Measurements from ENCODE around the gene LRMDA. TPM values are rescaled to one million over a fixed set of nuclear protein-coding genes. Genes with fewer than 3 reads are reported as not detected.

Gene LRMDA
- total RNA-seq, 1 donor from 2014 or later: 29.9 TPM

- no peaks in the 10 kb centered on the region for H3K27me3 ChIP-seq (ENCODE audit: low read depth)
- intact Hi-C loops (cut with DNase I): no loop called here
- H3K4me1 ChIP-seq: peaks cover 19% of the 10 kb centered on the region
- TF ChIP-seq, protein P1, sequence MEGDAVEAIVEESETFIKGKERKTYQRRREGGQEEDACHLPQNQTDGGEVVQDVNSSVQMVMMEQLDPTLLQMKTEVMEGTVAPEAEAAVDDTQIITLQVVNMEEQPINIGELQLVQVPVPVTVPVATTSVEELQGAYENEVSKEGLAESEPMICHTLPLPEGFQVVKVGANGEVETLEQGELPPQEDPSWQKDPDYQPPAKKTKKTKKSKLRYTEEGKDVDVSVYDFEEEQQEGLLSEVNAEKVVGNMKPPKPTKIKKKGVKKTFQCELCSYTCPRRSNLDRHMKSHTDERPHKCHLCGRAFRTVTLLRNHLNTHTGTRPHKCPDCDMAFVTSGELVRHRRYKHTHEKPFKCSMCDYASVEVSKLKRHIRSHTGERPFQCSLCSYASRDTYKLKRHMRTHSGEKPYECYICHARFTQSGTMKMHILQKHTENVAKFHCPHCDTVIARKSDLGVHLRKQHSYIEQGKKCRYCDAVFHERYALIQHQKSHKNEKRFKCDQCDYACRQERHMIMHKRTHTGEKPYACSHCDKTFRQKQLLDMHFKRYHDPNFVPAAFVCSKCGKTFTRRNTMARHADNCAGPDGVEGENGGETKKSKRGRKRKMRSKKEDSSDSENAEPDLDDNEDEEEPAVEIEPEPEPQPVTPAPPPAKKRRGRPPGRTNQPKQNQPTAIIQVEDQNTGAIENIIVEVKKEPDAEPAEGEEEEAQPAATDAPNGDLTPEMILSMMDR (IDR thresholded peaks at IDR 0.05): no peak
- peak; percentile 38 to 68 for ATAC-seq
- no peaks in the 10 kb centered on the region for H3K9me3 ChIP-seq
- H3K36me3 ChIP-seq: no peaks in the 10 kb centered on the region
- DNase-seq: no peak
- H3K27ac ChIP-seq: peak overlapping the region; percentile 15
- H3K4me3 ChIP-seq: no peak overlapping the region
Measured at GRCh38 chr10:75663947-75664664, 232.7 kb downstream of the LRMDA start.

DNA sequence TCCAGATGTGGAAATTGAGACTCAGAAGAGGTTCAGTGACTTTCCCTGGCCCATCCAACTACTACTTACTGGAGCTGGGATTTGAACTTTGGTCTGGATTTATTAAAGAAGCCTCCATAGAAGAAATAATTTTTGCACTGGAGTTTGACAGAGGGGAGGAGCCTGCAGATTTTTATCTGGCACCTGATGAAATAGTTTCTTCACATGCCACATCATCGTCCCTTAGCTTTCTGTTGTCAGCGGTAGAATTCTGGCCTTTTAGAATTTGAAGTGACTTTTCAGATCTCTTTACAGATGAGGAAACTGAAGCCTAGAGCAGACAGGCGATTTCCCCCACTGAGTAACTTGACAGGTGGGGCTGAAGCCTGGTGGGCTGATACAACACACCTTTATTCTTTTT is 233.5 kb downstream of the LRMDA start:
- DNase-seq (no peak), ATAC-seq (no peak)
- H3K27me3 ChIP-seq (ENCODE audit: low read depth): no peaks in the 10 kb centered on the region
- no peaks in the 10 kb centered on the region for H3K36me3 ChIP-seq
- intact Hi-C loops (cut with DNase I): no loop called here
- H3K4me3 ChIP-seq: no peak overlapping the region
- H3K9me3 ChIP-seq: no peaks in the 10 kb centered on the region
- H3K27ac ChIP-seq: no peak overlapping the region
- TF ChIP-seq, protein P1 (IDR thresholded peaks at IDR 0.05): no peak
- peaks cover 14% of the 10 kb centered on the region for H3K4me1 ChIP-seq

DNA sequence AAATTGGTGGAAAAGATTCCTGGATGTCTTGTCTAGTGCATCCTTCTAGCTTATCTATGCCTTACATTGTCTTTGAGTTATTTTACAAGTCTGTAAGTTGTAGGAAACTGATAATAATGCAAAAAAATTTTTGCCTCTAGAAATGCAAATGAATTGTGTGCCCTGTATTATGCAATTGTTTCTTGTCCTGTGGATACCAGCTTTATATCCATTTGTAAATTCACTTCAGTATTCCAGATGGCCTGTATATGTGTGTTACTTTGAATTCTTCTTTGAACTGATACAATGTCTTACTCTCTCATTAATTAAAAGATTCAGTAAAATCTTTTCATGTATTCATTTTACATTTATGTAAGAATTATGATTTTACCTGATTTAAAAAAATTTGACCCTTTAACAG is 234.3 kb downstream of the LRMDA start:
- no peak overlapping the region for H3K4me3 ChIP-seq
- intact Hi-C loops (cut with DNase I): no loop called here

DNA sequence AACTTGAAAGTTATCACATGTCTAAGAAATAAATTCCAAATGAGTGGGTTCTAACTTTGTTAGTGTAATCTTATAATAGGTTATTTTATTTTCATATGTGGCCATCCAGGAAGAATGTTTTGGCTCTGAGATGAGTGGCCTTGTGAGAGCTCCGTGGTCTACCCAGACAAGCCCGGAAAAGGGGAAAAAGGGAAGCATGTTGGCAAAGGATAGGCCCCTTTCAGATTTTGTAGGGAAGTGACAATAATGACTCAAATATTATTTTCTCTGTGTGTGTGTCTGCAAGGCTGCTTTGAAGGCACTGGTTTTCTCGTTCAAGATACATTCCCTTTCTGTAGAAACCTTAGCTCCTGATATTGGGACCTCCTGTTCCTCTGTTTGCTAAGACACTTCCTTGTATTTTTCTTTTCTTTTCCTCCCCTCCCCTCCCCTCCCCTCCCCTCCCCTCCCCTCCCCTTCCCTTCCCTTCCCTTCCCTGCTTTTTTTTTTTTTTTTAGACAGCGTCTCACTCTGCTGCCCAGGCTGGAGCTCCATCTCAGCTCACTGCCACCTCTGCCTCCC is 240.8 kb downstream of the LRMDA start:
- Histone ChIP-seq H3K27me3 (ENCODE audit: low read depth) (no peaks in the 10 kb centered on the region), H3K9me3 (no peaks in the 10 kb centered on the region), H3K27ac (no peak overlapping the region), H3K36me3 (no peaks in the 10 kb centered on the region), H3K4me3 (no peak overlapping the region), H3K4me1 (no peaks in the 10 kb centered on the region)
- TF ChIP-seq, protein P1 (IDR thresholded peaks at IDR 0.05): no peak
- ATAC-seq: no peak
- intact Hi-C loops (cut with DNase I): no loop called here
- no peak for DNase-seq

More for the DNA sequence above, 234.3 kb downstream of the LRMDA start:
- peaks cover 14% of the 10 kb centered on the region for H3K4me1 ChIP-seq
- no peak overlapping the region for H3K27ac ChIP-seq
- no peaks in the 10 kb centered on the region for H3K27me3 ChIP-seq (ENCODE audit: low read depth)
- ATAC-seq (no peak), DNase-seq (no peak)
- no peaks in the 10 kb centered on the region for H3K36me3 ChIP-seq
- H3K9me3 ChIP-seq: no peaks in the 10 kb centered on the region
- TF ChIP-seq, protein P1 (IDR thresholded peaks at IDR 0.05): no peak

DNA sequence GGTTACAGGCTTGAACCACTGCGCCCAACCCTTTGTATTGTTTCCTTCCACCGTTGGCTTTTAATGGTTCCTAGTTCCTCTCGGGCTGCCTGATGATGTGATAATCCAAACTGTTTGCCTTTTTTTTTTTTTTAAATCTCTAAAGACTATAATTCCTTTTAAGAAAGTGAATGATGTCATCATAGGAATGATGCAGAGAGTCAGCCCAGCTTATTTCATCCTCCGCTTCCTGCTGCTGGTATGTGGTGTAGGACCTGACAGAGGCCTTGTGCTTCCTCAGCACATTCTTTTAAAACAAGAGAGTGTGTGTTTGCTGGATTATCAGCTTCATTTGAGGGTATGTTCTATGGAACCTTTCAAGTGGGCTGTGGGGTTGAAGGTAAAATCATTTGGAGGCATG is 241.4 kb downstream of the LRMDA start:
- intact Hi-C loops (cut with DNase I): no loop called here
- ATAC-seq: no peak
- no peaks in the 10 kb centered on the region for H3K9me3 ChIP-seq
- H3K27me3 ChIP-seq (ENCODE audit: low read depth): no peaks in the 10 kb centered on the region
- TF ChIP-seq, protein P1 (IDR thresholded peaks at IDR 0.05): no peak
- H3K36me3 ChIP-seq: no peaks in the 10 kb centered on the region
- DNase-seq: no peak
- no peak overlapping the region for H3K27ac ChIP-seq
- H3K4me3 ChIP-seq: no peak overlapping the region
- H3K4me1 ChIP-seq: no peaks in the 10 kb centered on the region
